GM12874 (cell line): Measurements from ENCODE around the gene SLC8A3.

Source experiments
- CTCF ChIP-seq: IDR thresholded peaks from 2 replicates; pipeline ENCODE4 v1.5.1; 2011; ENCODE audit warnings: low read depth, mild to moderate bottlenecking, control low read depth, low read length, moderate library complexity; ENCODE audit not compliant: insufficient read depth

The SLC8A3 gene

GRCh38 chr14:70014406-70015095 lies 174.2 kb downstream of the SLC8A3 start:
- TF ChIP-seq CTCF = no peak

- peak; percentile 88 for TF ChIP-seq CTCF
Observed at GRCh38 chr14:70013271-70013873, 175.4 kb downstream of the SLC8A3 start.

GRCh38 chr14:70011708-70012107 lies 177.0 kb downstream of the SLC8A3 start:
- TF ChIP-seq CTCF = no peak

- no peak for TF ChIP-seq CTCF
Observed at GRCh38 chr14:70011098-70011497, 177.7 kb downstream of the SLC8A3 start.

- TF ChIP-seq CTCF = no peak
Observed at GRCh38 chr14:70009961-70010360, 178.8 kb downstream of the SLC8A3 start.

GRCh38 chr14:70008284-70009262 lies 180.2 kb downstream of the SLC8A3 start:
- TF ChIP-seq CTCF = no peak

- TF ChIP-seq CTCF = no peak
Observed at GRCh38 chr14:70006699-70007098, 182.1 kb downstream of the SLC8A3 start.
